Mucosa of descending colon (tissue), 3 donors: ENCODE measurements around the gene USP10. TPM values are rescaled to one million over a fixed set of nuclear protein-coding genes. Genes with fewer than 3 reads are reported as not detected.
A peak's percentile ranks its signal among the peaks of the same experiment; 100 is the strongest.

ENCODE experiments used
- ATAC-seq: fragments of 200-7000 bp; cut with Tn5 transposase; one replicate; pipeline ENCODE4 v1.9.1; 2020; ENCODE audit warnings: mild to moderate bottlenecking, moderate library complexity
- DNase-seq, 3 donors: peaks; one replicate each; pipeline ENCODE4 v3.0.0-alpha.2; 2020
- H3K36me3 ChIP-seq: fragments of 200-600 bp; one replicate; pipeline ENCODE4 v1.8.0; 2021; ENCODE audit warnings: low read depth, mild to moderate bottlenecking
- H3K4me1 ChIP-seq: fragments of 200-600 bp; one replicate; pipeline ENCODE4 v1.8.0; 2021; ENCODE audit warnings: low read depth, mild to moderate bottlenecking
- H3K4me3 ChIP-seq: fragments of 200-600 bp; one replicate; pipeline ENCODE4 v1.8.0; 2021; ENCODE audit warnings: mild to moderate bottlenecking
- H3K9me3 ChIP-seq: fragments of 200-600 bp; one replicate; pipeline ENCODE4 v1.8.0; 2021; ENCODE audit warnings: mild to moderate bottlenecking
- intact Hi-C, 2 donors: fragments of 100-400 bp; cut with DNase I in 1 of 2; cut with micrococcal nuclease in 1 of 2; formaldehyde crosslinking; loops; one replicate each; pipeline versions ENCODE4 v1.11.0 to v1.11.1; 2022; cut with DNase I, micrococcal nuclease
- total RNA-seq, 3 donors: library from RNA; stranded (reverse); fragmentation: NEBNext Ultra II Directional in 2 of 3; extraction: Animal tissue kit (Norgen Biotek cat#: 25700) in 2 of 3; gene quantifications; one replicate each; pipeline versions ENCODE4 v1.2.1 to v1.2.4, GENCODE V29; 2021 to 2023
- TF ChIP-seq, protein P1 (sequence below): fragments of 200-600 bp; IDR thresholded peaks from one replicate; pipeline ENCODE4 v1.8.0; 2022; ENCODE audit warnings: antibody characterized with exemption, mild to moderate bottlenecking
- donor health status: DM: no; HTN: no; CAD: no; lungs with moderate emphysema.
- donor health status: DM: no; HTN: no; CAD: no.
- donor health status: DM: no; HTN: yes; CAD: no.

The USP10 gene
- total RNA-seq, 3 donors from 2014 or later: 65.1 to 76.9 (median 72.4) TPM

DNA sequence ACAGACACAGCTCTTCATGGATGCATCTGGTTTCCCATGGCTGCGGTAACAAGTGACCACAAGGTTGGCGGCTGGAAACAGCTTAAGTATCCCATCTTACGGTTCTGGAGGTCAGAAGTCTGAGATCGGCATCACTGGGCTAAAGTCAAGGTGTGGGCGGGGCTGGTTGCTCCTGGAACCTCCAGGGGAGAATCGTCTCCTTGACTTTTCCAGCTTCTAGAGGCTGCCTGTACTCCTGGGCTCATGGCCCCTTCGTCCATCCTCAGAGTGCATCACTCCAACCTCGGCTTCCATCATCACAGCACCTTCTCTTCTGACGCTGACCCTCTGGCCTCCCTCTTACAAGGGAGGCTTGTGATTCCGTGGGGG is 107.1 kb downstream of the USP10 start:
- Histone ChIP-seq H3K4me1 (no peaks in the 10 kb centered on the region), H3K4me3 (no peak overlapping the region), H3K9me3 (no peaks in the 10 kb centered on the region), H3K36me3 (no peaks in the 10 kb centered on the region)
- DNase-seq (peak in 1 of 3 donors; percentile 8), ATAC-seq (no peak)
- intact Hi-C loops: no loop called here
- TF ChIP-seq, protein P1, sequence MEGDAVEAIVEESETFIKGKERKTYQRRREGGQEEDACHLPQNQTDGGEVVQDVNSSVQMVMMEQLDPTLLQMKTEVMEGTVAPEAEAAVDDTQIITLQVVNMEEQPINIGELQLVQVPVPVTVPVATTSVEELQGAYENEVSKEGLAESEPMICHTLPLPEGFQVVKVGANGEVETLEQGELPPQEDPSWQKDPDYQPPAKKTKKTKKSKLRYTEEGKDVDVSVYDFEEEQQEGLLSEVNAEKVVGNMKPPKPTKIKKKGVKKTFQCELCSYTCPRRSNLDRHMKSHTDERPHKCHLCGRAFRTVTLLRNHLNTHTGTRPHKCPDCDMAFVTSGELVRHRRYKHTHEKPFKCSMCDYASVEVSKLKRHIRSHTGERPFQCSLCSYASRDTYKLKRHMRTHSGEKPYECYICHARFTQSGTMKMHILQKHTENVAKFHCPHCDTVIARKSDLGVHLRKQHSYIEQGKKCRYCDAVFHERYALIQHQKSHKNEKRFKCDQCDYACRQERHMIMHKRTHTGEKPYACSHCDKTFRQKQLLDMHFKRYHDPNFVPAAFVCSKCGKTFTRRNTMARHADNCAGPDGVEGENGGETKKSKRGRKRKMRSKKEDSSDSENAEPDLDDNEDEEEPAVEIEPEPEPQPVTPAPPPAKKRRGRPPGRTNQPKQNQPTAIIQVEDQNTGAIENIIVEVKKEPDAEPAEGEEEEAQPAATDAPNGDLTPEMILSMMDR: no peak

- peak in 1 of 3 donors; percentile 21 for DNase-seq
- no peaks in the 10 kb centered on the region for H3K36me3 ChIP-seq
- H3K4me1 ChIP-seq: no peaks in the 10 kb centered on the region
- intact Hi-C loops: no loop called here
- TF ChIP-seq, protein P1: no peak
- no peak overlapping the region for H3K4me3 ChIP-seq
- no peaks in the 10 kb centered on the region for H3K9me3 ChIP-seq
- ATAC-seq: no peak
Measured at GRCh38 chr16:84807776-84808175, 108.0 kb downstream of the USP10 start.

DNA sequence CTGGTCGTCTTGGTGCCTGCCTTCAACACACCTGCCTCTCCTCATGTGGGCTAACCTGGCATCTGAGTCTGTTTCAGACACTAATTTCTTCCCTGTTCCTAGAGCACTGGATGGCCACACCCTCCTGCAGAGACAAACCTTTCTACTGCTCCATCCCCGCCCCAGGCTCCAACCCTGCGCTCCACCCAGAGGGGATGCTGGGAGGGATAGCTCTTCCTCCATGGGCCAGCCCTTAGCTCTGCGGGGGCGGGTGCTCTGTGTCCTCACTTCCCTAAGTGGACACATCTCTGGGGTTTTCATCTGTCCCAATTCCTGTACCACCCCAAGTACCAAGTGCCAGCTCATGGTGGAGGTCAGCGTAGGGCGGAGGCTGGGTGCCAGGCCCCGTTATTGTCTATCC is 109.0 kb downstream of the USP10 start:
- TF ChIP-seq, protein P1: no peak
- H3K4me1 ChIP-seq: no peaks in the 10 kb centered on the region
- ATAC-seq (no peak), DNase-seq (peak in 2 of 3 donors; percentile 17 to 28)
- no peak overlapping the region for H3K4me3 ChIP-seq
- no peaks in the 10 kb centered on the region for H3K9me3 ChIP-seq
- intact Hi-C loops: no loop called here
- no peaks in the 10 kb centered on the region for H3K36me3 ChIP-seq

GRCh38 chr16:84810518-84811273 is 110.9 kb downstream of the USP10 start:
- intact Hi-C loops: no loop called here
- no peak overlapping the region for H3K4me3 ChIP-seq
- no peaks in the 10 kb centered on the region for H3K4me1 ChIP-seq
- DNase-seq: peak in 2 of 3 donors; percentile 20 to 40
- no peaks in the 10 kb centered on the region for H3K9me3 ChIP-seq
- no peaks in the 10 kb centered on the region for H3K36me3 ChIP-seq
- TF ChIP-seq, protein P1: no peak
- ATAC-seq: peak; percentile 38

- ATAC-seq (no peak), DNase-seq (no peak)
- intact Hi-C loops: no loop called here
- Histone ChIP-seq H3K9me3 (no peaks in the 10 kb centered on the region), H3K4me1 (no peaks in the 10 kb centered on the region), H3K36me3 (no peaks in the 10 kb centered on the region), H3K4me3 (no peak overlapping the region)
- TF ChIP-seq, protein P1: no peak
Measured at GRCh38 chr16:84811529-84811928, 111.7 kb downstream of the USP10 start.
